GM19395 (cell line): ENCODE data around the gene NXN.
"Not testable (repeated sequence)": the region's sequence is repeated elsewhere in the genome, so short reads cannot be mapped to it uniquely, and the experiment has no call there.

Experiments used
- ATAC-seq: cut with Tn5 transposase; IDR thresholded peaks from one replicate; pipeline ENCODE4 v1.9.1; 2021; ENCODE audit warnings: mild to moderate bottlenecking, moderate library complexity; ENCODE audit not compliant: unreplicated experiment

Gene NXN

GRCh38 chr17:867896-868489 lies 111.6 kb downstream of the NXN start:
- no peak for ATAC-seq

GRCh38 chr17:867238-867637 lies 112.3 kb downstream of the NXN start:
- ATAC-seq, result not testable (repeated sequence)

GRCh38 chr17:866568-867103 lies 112.9 kb downstream of the NXN start:
- no peak for ATAC-seq

GRCh38 chr17:864315-864714 lies 115.3 kb downstream of the NXN start:
- no peak for ATAC-seq

GRCh38 chr17:863880-864279 lies 115.7 kb downstream of the NXN start:
- ATAC-seq, result no peak

GRCh38 chr17:862582-862981 lies 117.0 kb downstream of the NXN start:
- no peak for ATAC-seq

GRCh38 chr17:861364-861763 lies 118.2 kb downstream of the NXN start:
- ATAC-seq, result no peak

- no peak for ATAC-seq
Measured at GRCh38 chr17:860805-861204, 118.8 kb downstream of the NXN start.

GRCh38 chr17:859824-860195 lies 119.8 kb downstream of the NXN start:
- ATAC-seq, result no peak

- ATAC-seq, result no peak
Measured at GRCh38 chr17:859061-859823, 120.3 kb downstream of the NXN start.

- no peak for ATAC-seq
Measured at GRCh38 chr17:856149-856548, 123.4 kb downstream of the NXN start.

- ATAC-seq, result no peak
Measured at GRCh38 chr17:855569-855968, 124.0 kb downstream of the NXN start.

- not testable (repeated sequence) for ATAC-seq
Measured at GRCh38 chr17:852850-853249, 126.7 kb downstream of the NXN start.

- ATAC-seq, result no peak
Measured at GRCh38 chr17:852349-852748, 127.2 kb downstream of the NXN start.

GRCh38 chr17:851924-852323 lies 127.7 kb downstream of the NXN start:
- ATAC-seq, result no peak

- ATAC-seq, result no peak
Measured at GRCh38 chr17:850851-851763, 128.5 kb downstream of the NXN start.

- no peak for ATAC-seq
Measured at GRCh38 chr17:850086-850850, 129.3 kb downstream of the NXN start.

GRCh38 chr17:848402-848801 lies 131.2 kb downstream of the NXN start:
- no peak for ATAC-seq

GRCh38 chr17:846901-847843 lies 132.4 kb downstream of the NXN start:
- ATAC-seq, result no peak

GRCh38 chr17:841313-841712 lies 138.3 kb downstream of the NXN start:
- no peak for ATAC-seq
